Endodermal cell (in vitro differentiated cells): ENCODE results near the gene UBE2E1. TPM values are rescaled to one million over a fixed set of nuclear protein-coding genes. Genes with fewer than 3 reads are reported as not detected.
A peak's percentile ranks its signal among the peaks of the same experiment; 100 is the strongest.
"Not testable (repeated sequence)": the region's sequence is repeated elsewhere in the genome, so short reads cannot be mapped to it uniquely, and the experiment has no call there.

Source experiments
- DNase-seq: peaks from one replicate; pipeline ENCODE4 v3.0.0-alpha.2; 2017
- H3K27ac ChIP-seq: 2 replicates; pipeline ENCODE4 v1.5.1; 2013; ENCODE audit warnings: mild to moderate bottlenecking, low read depth, low read length, moderate library complexity
- H3K27me3 ChIP-seq: 2 replicates; pipeline ENCODE4 v1.6.1; 2013; ENCODE audit warnings: mild to moderate bottlenecking, low read length, moderate library complexity; ENCODE audit not compliant: insufficient read depth, control insufficient read depth, poor library complexity, severe bottlenecking
- H3K36me3 ChIP-seq: 2 replicates; pipeline ENCODE4 v1.7.0; 2013; ENCODE audit warnings: mild to moderate bottlenecking, low read length, moderate library complexity; ENCODE audit not compliant: control insufficient read depth, insufficient read depth
- H3K4me1 ChIP-seq: one replicate; pipeline ENCODE4 v1.7.0; 2013; ENCODE audit warnings: low read length; ENCODE audit not compliant: control insufficient read depth, insufficient read depth
- H3K4me3 ChIP-seq: 2 replicates; pipeline ENCODE4 v1.5.1; 2013; ENCODE audit warnings: mild to moderate bottlenecking, low read length, moderate library complexity
- H3K9ac ChIP-seq: 2 replicates; pipeline ENCODE4 v1.6.1; 2013; ENCODE audit warnings: mild to moderate bottlenecking, low read length, moderate library complexity; ENCODE audit not compliant: poor library complexity, severe bottlenecking; ENCODE audit errors: extremely low read depth
- H3K9me3 ChIP-seq: 2 replicates; pipeline ENCODE4 v1.6.1; 2013; ENCODE audit warnings: mild to moderate bottlenecking, low read length, moderate library complexity; ENCODE audit not compliant: control insufficient read depth
- H3K27ac Mint-ChIP-seq: 2 replicates; pipeline ENCODE4 v1.8.0; 2020; ENCODE audit warnings: mixed read lengths
- H3K27me3 Mint-ChIP-seq: 2 replicates; pipeline ENCODE4 v1.8.0; 2021; ENCODE audit warnings: mild to moderate bottlenecking, mixed read lengths; ENCODE audit not compliant: insufficient read depth
- H3K36me3 Mint-ChIP-seq: 2 replicates; pipeline ENCODE4 v1.8.0; 2020; ENCODE audit warnings: low read depth, mixed read lengths
- H3K4me1 Mint-ChIP-seq: 2 replicates; pipeline ENCODE4 v1.8.0; 2020; ENCODE audit warnings: mixed read lengths
- H3K4me3 Mint-ChIP-seq: 2 replicates; pipeline ENCODE4 v1.8.0; 2020; ENCODE audit warnings: mild to moderate bottlenecking, moderate library complexity, mixed read lengths
- H3K9me3 Mint-ChIP-seq: 2 replicates; pipeline ENCODE4 v1.8.0; 2020; ENCODE audit warnings: mild to moderate bottlenecking, mixed read lengths
- WGBS, 2 experiments: methylation state at CpG; one replicate each; pipeline versions ENCODE4 v1.1.5 to v1.1.7; 2013; ENCODE audit warnings: missing lambda C conversion rate in 2 of 2, mixed read lengths in 1 of 2; ENCODE audit not compliant: insufficient coverage in 1 of 2, insufficient read length in 1 of 2; 5-methylcytosine and 5-hydroxymethylcytosine counted together
- total RNA-seq, 2 donors: library from RNA; stranded (reverse); fragmentation: NEBNext Ultra II Directional in 1 of 2; extraction: Animal tissue kit (Norgen Biotek cat#: 25700) in 1 of 2; gene quantifications; 2 replicates in 1 of 2; 3 replicates in 1 of 2; pipeline ENCODE4 v1.2.1, GENCODE V29; 2021
- TF ChIP-seq, protein P1 (sequence below): fragments of 200-600 bp; sonication (generic); conservative IDR thresholded peaks from 2 replicates; pipeline ENCODE4 v1.5.0; 2021; ENCODE audit warnings: antibody characterized with exemption, mild to moderate bottlenecking

The UBE2E1 gene
- total RNA-seq, 2 donors from 2014 or later, result 112 to 120 TPM

DNA sequence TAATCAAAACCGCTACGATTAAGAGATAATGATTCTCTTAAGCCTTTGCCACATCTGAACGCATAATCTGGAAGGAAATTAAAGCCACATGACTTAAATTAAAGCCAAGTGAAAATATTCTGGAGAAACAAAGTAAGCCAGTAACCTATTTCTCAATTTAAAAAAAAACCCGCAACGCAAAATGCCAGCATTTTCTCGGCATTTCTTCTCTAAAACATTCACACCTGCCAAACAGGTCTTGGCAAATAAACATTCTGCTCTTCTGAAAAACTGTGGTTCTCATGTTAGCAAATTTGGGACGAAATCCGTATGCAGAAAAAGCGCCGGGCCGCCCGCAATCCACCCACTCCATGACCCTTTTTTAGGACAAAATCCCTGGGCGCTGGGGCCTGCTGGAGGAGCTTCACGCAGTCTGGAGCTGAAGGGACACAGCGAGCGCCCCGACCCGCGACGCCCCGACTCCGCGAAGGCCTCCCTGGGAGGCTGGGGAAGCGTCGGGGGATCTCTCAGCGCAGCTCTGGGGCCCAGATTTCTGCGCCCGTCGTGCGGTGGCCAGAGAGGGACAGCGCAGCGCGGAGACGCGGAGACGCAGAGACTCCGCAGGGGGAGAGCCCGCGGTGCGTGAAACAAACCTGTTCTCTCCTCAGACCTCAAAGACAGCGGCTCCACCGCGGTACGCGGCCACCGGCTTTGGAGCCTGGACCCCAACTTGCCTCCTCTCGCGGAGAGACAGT is 110.6 kb downstream of the UBE2E1 start:
- H3K36me3 Mint-ChIP-seq, result peaks cover 38% of the 10 kb centered on the region
- no peaks in the 10 kb centered on the region for H3K27me3 ChIP-seq
- peaks cover 34% of the 10 kb centered on the region for H3K4me1 Mint-ChIP-seq
- H3K9ac ChIP-seq, result peak overlapping the region; percentile 88
- peaks cover 2% of the 10 kb centered on the region for H3K27me3 Mint-ChIP-seq
- peak overlapping the region; percentile 99 for H3K27ac Mint-ChIP-seq
- WGBS, 2 experiments, result 3 to 4% methylated on average over 42 to 48 of the region's 48 CpGs
- H3K4me3 Mint-ChIP-seq, result peak overlapping the region; percentile 100
- H3K27ac ChIP-seq, result peak overlapping the region; percentile 47
- peaks cover 36% of the 10 kb centered on the region for H3K36me3 ChIP-seq
- no peaks in the 10 kb centered on the region for H3K4me1 ChIP-seq
- DNase-seq, result no peak
- H3K9me3 Mint-ChIP-seq, result no peaks in the 10 kb centered on the region
- H3K9me3 ChIP-seq, result no peaks in the 10 kb centered on the region
- peak overlapping the region; percentile 95 for H3K4me3 ChIP-seq
- TF ChIP-seq, protein P1, sequence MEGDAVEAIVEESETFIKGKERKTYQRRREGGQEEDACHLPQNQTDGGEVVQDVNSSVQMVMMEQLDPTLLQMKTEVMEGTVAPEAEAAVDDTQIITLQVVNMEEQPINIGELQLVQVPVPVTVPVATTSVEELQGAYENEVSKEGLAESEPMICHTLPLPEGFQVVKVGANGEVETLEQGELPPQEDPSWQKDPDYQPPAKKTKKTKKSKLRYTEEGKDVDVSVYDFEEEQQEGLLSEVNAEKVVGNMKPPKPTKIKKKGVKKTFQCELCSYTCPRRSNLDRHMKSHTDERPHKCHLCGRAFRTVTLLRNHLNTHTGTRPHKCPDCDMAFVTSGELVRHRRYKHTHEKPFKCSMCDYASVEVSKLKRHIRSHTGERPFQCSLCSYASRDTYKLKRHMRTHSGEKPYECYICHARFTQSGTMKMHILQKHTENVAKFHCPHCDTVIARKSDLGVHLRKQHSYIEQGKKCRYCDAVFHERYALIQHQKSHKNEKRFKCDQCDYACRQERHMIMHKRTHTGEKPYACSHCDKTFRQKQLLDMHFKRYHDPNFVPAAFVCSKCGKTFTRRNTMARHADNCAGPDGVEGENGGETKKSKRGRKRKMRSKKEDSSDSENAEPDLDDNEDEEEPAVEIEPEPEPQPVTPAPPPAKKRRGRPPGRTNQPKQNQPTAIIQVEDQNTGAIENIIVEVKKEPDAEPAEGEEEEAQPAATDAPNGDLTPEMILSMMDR, result no peak

DNA sequence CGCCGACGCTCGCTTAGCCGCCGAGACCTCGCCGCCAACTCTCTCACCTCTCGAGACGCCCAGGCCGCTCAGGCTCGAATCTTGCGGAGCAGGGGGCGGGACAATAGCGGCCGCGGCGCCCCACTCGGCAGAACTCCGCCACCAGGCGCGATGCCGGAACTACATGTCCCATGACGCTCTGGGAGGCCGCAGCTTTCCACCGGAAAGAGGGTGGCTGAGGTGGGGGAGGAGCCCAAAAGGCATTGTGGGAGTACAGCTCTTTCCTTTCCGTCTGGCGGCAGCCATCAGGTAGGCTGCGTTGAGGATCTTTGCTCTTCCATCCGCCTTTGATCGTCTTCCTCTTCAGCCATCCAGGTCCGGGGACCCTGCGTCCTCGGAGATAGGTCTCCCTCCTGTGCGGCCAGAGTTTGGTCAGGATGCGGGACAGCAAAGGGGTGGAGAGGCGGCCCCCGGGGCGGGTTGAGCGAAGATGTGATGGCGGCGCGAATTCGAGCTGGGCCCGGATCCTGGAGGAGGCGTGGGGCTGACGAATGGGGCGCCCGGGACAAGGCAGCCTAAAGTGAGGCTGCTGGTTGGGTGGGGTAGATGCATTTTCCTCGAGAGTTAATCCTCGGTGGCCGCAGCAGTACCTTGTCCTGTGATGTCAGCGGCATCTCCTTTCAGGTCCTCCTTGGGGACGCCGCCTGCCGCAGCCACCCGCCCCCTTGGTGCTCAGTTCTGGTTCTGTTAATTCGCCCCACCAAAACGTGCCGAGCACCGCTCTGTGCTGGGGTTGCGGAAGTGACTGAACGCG is 111.3 kb downstream of the UBE2E1 start, which contains the start of the genes NKIRAS1 and RPL15:
Gene NKIRAS1 (minus strand): TSS at position 105 of the 793 bp plus-strand sequence. CDS start 6,086 bp downstream, outside the sequence.
Gene RPL15 (plus strand): TSS at position 247 of the 793 bp plus-strand sequence. CDS start 728 bp downstream, outside the sequence.
- Histone ChIP-seq H3K27me3 (no peaks in the 10 kb centered on the region), H3K36me3 (peaks cover 36% of the 10 kb centered on the region), H3K9me3 (no peaks in the 10 kb centered on the region), H3K4me1 (no peaks in the 10 kb centered on the region), H3K9ac (peak within 1 kb of the TSS; percentile 88), H3K27ac (peak within 1 kb of the TSS; percentile 85), H3K4me3 (peak within 1 kb of the TSS; percentile 95)
- Mint-ChIP-seq H3K4me3 (peak within 1 kb of the TSS; percentile 100), H3K4me1 (peaks cover 34% of the 10 kb centered on the region), H3K27ac (peak within 1 kb of the TSS; percentile 99), H3K36me3 (peaks cover 39% of the 10 kb centered on the region), H3K9me3 (no peaks in the 10 kb centered on the region), H3K27me3 (peaks cover 2% of the 10 kb centered on the region)
- 0% methylated on average over 28 to 64 of the region's 64 CpGs for WGBS, 2 experiments
- TF ChIP-seq, protein P1, result peak; percentile 66
- peak; percentile 99 for DNase-seq

DNA sequence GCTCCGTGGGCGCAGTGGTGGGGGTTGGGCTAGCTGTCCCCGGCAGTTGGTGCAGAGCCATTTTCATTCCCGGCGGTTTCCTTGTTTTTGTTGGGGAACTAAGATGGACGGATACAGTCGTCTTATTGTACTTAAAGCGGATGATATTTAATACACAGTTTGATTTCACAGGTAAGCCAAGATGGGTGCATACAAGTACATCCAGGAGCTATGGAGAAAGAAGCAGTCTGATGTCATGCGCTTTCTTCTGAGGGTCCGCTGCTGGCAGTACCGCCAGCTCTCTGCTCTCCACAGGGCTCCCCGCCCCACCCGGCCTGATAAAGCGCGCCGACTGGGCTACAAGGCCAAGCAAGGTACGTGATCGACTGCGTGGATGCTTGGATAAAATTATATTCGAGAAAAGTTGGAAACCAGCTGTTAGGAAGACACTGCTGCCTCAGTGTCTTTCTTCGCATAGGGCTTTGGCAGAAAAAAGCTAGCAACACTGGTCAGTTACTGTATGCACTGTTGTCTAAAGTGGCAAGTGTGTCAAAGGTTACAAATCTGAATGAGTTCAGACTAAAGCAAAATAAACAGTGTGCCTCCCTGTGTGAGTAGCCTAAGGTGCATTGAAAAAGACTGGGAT is 112.0 kb downstream of the UBE2E1 start:
- not testable (repeated sequence) for DNase-seq, H3K4me1 ChIP-seq, H3K27me3 ChIP-seq, H3K27me3 Mint-ChIP-seq, H3K9me3 ChIP-seq, H3K9me3 Mint-ChIP-seq
- WGBS, 2 experiments, result 1% methylated on average over 8 to 18 of the region's 21 CpGs
- peak overlapping the region; percentile 85 for H3K27ac ChIP-seq
- peaks cover 34% of the 10 kb centered on the region for H3K4me1 Mint-ChIP-seq
- H3K27ac Mint-ChIP-seq, result peak overlapping the region; percentile 99
- peaks cover 39% of the 10 kb centered on the region for H3K36me3 Mint-ChIP-seq
- peak overlapping the region; percentile 95 for H3K4me3 ChIP-seq
- H3K9ac ChIP-seq, result peak overlapping the region; percentile 88
- H3K36me3 ChIP-seq, result peaks cover 36% of the 10 kb centered on the region
- peak overlapping the region; percentile 100 for H3K4me3 Mint-ChIP-seq

DNA sequence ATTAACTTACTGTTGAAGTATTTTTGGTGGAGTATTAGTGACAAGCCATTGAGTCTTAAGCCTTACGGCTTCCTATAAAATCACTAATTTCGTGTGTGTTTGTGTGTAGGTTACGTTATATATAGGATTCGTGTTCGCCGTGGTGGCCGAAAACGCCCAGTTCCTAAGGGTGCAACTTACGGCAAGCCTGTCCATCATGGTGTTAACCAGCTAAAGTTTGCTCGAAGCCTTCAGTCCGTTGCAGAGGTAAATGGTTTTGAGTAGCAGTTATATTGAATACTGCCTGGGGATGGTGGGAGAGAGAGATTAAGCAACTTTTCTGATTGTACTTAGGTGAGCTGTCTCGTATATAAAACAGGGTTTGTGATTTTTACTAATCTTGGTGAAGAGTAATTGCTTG is 112.6 kb downstream of the UBE2E1 start:
- DNase-seq, H3K27me3 ChIP-seq, H3K9me3 Mint-ChIP-seq, H3K4me1 ChIP-seq, H3K27me3 Mint-ChIP-seq, H3K27ac ChIP-seq, H3K9me3 ChIP-seq: not testable (repeated sequence)
- 33 to 92% methylated on average over 1 to 12 of the region's 12 CpGs for WGBS, 2 experiments
- H3K9ac ChIP-seq, result peak overlapping the region; percentile 88
- Mint-ChIP-seq H3K36me3 (peaks cover 39% of the 10 kb centered on the region), H3K4me3 (peak overlapping the region; percentile 100), H3K27ac (peak overlapping the region; percentile 99), H3K4me1 (peaks cover 34% of the 10 kb centered on the region)
- H3K36me3 ChIP-seq, result peaks cover 36% of the 10 kb centered on the region
- H3K4me3 ChIP-seq, result peak overlapping the region; percentile 95
